GM10266 (cell line): Measurements from ENCODE around the gene DSCAM.

ENCODE experiments used
- DNase-seq: peaks from one replicate; pipeline ENCODE4 v3.0.0; 2012; ENCODE audit errors: extremely low spot score
- TF ChIP-seq, protein P1 (sequence below): IDR thresholded peaks from 2 replicates; pipeline ENCODE4 v1.5.1; 2012; ENCODE audit warnings: mild to moderate bottlenecking, low read depth; ENCODE audit not compliant: control insufficient read depth, insufficient read depth; ENCODE audit errors: missing control alignments

The DSCAM gene

DNA sequence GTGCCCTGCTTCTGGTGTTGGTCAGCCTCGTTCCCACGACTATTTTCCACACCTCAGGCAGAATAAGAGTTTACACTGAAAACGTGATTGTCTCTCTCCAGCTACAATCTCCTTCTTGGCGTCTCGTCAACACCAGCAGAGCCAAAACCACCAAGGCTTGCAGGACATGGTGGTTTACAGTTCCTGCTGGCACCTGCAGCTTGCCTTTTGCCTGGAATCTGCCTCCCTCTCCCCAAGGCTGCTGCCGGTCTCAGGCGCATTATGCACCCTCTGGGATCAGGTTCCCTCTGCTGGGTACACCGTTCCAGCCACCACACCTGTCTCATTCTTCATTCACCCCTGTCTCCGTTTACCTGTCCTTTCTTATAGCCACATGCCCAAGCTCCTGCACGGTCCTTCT is 315.9 kb downstream of the DSCAM start:
- TF ChIP-seq, protein P1, sequence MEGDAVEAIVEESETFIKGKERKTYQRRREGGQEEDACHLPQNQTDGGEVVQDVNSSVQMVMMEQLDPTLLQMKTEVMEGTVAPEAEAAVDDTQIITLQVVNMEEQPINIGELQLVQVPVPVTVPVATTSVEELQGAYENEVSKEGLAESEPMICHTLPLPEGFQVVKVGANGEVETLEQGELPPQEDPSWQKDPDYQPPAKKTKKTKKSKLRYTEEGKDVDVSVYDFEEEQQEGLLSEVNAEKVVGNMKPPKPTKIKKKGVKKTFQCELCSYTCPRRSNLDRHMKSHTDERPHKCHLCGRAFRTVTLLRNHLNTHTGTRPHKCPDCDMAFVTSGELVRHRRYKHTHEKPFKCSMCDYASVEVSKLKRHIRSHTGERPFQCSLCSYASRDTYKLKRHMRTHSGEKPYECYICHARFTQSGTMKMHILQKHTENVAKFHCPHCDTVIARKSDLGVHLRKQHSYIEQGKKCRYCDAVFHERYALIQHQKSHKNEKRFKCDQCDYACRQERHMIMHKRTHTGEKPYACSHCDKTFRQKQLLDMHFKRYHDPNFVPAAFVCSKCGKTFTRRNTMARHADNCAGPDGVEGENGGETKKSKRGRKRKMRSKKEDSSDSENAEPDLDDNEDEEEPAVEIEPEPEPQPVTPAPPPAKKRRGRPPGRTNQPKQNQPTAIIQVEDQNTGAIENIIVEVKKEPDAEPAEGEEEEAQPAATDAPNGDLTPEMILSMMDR: no peak
- DNase-seq: no peak

DNA sequence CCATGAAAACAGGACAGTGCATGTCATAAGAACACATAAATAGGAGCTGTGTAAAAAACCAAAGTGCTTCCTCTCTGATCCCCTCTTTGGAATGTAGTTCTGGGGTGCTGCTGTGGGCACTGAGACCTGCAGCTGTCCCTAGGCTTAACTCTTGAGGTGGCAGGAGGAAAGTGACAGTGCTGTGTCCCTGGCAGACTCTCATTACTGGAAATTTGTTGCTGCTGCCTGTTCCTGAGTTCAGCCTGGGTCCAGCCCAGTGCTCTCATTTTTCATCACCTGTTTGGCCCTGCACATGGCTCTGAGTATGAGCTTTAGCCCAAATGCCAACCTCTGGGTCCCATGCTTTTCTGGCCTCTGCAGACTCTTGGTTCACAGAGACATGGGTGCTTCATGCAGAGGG is 329.3 kb downstream of the DSCAM start:
- DNase-seq: no peak
- TF ChIP-seq, protein P1: no peak

DNA sequence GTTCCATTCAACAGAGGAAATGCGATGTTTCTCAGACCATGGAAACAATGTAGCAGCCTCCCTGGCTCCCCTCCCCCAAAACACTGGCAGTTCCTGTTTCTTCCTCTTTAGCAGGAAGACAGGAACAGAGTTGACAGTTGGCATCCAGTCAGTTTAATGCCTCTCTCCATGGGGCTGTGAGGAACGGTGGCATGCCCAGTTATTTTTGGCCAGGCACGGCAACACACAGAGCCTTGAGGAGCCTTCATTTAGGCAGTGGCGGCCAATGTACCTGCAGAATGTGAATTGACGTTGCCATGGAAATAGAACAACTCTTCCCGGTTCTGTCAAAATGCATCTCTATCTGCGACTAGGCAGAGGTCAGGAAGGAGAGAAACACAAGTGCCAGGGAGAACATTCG is 330.6 kb downstream of the DSCAM start:
- DNase-seq: no peak
- TF ChIP-seq, protein P1: no peak

DNA sequence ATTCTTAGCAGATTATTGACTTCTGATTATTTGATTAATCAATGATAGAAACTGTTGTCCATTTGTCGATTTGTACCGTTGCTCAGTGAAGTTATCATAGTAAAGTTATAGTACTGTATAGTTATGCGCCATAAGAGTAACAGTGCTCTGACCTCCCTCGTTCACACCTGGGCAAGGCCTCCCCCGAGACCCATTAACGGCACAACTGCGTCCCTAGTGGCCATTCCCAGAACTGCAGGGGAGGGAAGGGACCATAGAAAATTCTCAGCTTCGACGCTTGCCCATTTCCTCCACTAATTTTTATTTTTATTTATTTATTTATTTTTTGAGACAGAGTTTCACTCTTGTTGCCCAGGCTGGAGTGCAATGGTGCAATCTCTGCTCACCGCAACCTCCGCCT is 334.4 kb downstream of the DSCAM start:
- DNase-seq: no peak
- TF ChIP-seq, protein P1: no peak

DNA sequence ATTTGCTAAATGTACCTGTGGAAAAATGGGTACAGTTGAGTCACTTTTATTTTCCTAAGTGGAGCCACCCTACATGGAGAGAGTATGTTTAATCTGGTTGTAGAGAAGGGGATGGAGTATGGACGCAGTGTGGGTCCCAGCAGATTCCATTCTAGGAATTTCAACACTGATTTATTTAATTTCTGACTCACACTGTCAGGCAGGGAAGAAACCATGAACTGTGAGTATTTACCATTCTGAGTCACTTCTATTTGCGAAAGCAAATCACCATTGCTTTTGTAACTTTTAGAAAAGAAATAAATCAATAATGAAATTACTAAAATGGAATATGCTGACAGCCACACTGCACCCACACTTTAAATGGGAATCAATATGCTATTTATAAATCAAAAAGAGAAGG is 339.0 kb downstream of the DSCAM start:
- no peak for DNase-seq
- TF ChIP-seq, protein P1: no peak

DNA sequence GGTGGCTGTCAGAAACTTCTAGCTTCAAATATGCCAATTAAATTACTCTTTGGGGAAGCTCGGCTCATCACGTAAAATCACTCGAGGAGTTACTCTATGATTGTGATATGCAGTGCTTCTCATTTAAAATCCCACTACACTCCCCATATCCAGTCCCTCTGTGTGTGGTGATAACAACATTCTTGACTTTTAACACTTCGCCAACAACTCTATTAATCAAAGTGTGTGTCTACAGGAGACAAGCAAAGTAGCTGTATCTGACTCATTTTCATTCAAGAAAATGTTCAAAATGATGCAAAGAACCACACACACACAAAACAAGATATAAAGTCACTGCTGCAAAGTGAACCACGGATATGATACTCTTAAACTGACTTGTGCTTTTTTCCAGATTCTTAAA is 341.3 kb downstream of the DSCAM start:
- TF ChIP-seq, protein P1: no peak
- no peak for DNase-seq

DNA sequence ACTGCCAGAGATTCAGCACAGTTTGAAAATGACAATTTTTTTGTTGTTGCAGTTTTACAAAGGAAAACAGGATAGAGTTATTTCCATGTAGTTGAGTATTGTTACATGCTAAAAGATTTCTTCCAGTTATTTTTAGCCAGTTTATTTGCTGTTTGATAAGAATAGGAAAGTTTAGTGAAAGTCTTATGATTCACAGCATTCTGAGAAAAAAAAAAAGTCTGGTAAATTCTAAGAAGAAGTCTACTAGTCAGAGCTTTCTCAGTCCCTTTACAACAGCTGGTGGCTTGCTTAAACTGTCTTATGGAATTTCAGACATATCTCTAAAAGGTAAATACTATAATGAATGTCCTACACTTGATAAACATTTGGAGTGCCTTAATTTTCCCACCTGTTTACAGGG is 341.7 kb downstream of the DSCAM start:
- TF ChIP-seq, protein P1: no peak
- no peak for DNase-seq
